GM12892 (cell line): ENCODE data around the gene ATP2B2.

Experiments used
- POLR2A ChIP-seq: IDR thresholded peaks from 2 replicates; pipeline ENCODE4 v1.6.1; 2011; ENCODE audit warnings: low read depth, low read length, control low read depth
- POLR2AphosphoS5 ChIP-seq: IDR thresholded peaks from 2 replicates; pipeline ENCODE4 v1.6.1; 2011; ENCODE audit warnings: low read depth, low read length, control low read depth
- TAF1 ChIP-seq: IDR thresholded peaks from 2 replicates; pipeline ENCODE4 v1.6.1; 2011; ENCODE audit warnings: low read depth, mild to moderate bottlenecking, control low read depth, low read length, borderline replicate concordance

DNA sequence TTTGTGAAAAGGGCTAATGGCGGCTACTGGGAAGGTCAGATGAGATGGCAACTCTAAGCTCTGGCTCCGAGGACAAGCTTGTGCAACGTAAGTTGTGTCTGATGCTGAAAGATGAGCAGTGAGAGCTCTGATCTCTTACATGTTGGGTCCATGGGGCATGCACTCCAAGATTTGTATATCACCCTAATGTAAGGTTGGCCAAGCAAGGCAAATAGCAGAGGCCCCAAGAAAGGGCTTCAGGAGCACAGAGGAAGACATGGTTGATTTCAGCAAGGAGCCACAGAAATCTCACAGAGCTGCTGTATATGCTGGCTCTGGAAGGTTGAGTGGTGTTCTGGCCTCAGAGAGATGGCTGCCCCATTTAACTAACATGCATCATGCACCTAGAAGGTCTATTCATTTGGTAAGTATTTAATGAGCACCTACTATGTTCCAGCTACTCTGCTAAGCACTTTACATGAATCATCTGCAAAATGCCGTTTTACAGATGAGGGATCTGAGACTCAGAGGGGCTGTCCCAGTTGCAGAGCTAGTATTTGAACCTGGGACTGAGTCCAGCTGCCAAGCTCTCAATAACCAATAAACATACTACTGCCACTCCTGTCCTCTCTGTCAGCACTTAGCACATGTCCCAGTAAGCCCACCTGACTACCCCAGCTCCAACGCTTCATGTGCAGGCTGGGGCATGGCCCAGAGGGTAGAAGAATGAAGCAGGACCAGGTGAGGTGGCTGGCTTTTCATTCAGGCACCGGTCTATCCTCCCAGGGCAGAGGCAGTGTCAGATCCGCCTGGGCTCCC lies 27.8 kb upstream of the ATP2B2 start:
- TF ChIP-seq TAF1 (no peak), POLR2A (no peak), POLR2AphosphoS5 (no peak)
